HG03439 (cell line): ENCODE results near the gene LMCD1.

Experiments
- ATAC-seq: cut with Tn5 transposase; IDR thresholded peaks from one replicate; pipeline ENCODE4 v1.9.1; 2021; ENCODE audit warnings: mild to moderate bottlenecking, moderate library complexity; ENCODE audit not compliant: unreplicated experiment

The LMCD1 gene

GRCh38 chr3:8501371-8502131, at the start of gene LMCD1:
TSS of gene LMCD1 (plus strand) at chr3:8501823. CDS start at chr3:8501939, 116 bp downstream.
- peak; percentile 96 for ATAC-seq

DNA sequence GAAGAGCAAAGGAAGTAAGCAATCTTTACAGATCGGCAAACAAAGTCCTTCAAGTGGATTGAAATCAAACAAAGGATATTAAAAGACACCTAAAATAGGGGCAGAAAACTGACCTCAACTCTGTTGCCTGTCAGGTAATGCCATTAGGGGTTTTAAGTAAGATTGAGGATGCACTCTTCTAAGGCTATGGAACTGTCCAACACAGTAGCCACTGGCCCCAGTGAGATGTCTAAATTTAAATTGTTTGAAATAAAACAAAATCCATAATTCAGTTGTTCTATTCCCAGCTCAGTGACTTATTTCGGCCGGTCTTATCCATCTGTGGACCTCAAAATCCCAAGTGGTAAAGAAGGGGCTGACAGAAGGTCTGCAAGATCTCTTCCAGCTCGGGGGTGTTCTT, 49.5 kb upstream of the LMCD1 start:
- no peak for ATAC-seq

GRCh38 chr3:8453153-8453552, 48.5 kb upstream of the LMCD1 start:
- no peak for ATAC-seq

- ATAC-seq = no peak
Measured at GRCh38 chr3:8455526-8456411, 45.9 kb upstream of the LMCD1 start.

DNA sequence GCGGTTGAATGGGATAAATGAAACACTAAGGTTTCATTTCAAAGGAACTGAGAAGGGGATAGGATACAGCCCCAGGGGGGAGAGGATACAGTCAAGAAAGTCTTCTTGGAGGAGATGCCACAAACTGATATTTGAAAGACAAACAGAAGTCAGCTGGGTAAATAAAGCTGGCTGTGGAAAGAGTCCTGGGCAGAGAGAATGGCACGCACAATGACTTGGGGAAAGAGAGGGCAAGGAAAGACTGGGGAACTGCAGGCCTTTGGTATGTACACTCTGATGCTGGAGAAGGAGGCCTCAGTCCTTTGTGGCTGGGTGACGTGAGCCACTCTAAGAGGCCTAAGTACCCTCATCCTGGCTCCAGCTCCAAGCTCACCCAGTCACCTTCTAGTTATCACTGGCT, 45.2 kb upstream of the LMCD1 start:
- ATAC-seq = no peak

DNA sequence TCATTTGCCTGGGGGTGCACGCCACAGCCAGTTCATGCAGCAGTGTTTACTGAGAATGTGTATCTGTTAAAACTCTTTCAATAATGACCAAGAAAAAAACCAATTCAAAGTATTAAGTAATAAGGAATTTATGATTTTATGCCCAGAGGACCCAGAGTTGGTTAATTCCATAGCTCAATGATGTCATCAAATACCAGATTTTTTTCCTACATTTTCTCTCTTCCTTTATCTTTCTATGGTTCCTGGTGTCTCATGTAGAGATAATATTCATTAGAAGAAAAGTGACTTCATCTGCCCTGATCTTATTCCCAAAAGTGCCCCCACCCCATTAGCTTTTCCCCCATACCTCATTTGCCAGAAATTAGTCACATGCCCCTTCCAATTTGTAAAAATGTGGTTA, 44.6 kb upstream of the LMCD1 start:
- no peak for ATAC-seq

- no peak for ATAC-seq
Measured at GRCh38 chr3:8458238-8458661, 43.4 kb upstream of the LMCD1 start.

GRCh38 chr3:8458711-8459110, 42.9 kb upstream of the LMCD1 start:
- ATAC-seq = no peak

DNA sequence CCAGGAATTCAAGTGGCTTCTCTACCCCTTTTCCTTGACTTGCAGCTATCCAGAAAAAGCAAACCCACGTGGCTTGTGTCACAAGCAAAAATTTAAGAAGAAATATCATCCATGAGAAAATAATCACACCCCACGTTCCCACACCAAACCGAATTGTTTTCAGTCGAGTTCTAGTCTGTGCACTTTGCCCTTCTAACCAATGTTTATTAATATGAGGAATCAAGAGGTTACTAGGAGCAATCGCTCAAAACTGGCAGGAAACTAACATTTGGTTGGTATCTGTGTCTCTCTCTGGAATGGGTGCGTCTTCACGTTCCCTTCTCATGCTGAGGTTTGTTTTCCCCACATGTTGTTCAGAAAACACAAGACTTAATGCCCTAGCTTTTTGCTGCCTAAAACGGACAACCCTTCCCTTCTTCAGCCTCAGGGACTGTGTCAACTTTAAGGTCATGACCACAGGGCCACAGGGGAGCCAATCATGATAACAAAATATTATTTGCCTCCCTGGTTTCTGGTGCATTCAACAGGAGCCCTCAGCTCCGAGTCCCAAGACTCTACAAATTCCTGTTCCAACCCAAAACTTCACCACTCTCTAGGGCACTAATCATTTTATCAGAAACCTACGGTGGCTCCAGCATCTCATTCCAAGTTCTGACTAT, 41.4 kb upstream of the LMCD1 start:
- ATAC-seq = no peak

DNA sequence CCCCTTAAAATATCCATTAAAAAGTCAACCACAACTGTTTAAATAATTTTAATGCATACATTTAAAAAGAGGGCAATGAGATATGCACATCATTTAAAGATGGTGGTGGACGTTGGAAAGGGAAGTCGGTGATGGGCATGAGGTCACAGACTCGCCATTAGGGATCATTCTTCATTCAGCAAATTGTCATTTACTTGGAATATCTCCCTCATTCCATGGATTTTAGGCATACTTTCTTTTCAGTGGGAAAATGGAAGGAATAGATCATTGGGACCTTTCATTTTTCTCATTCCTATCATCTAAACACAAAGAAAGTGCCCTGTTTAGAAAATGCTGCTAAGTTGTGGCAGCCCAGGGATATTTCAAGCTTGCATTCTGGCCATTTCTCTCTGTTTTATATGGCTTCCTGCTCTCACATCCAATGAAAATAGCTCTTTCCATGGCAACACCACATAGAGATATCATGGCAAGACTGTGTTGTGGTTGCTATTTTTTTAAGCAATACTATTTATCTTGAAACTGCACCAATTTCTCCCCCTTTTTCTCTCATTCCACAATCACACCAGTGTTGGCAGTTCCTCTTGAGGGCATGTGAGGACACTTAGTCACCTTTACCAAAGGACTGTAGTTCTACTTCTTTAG, 40.7 kb upstream of the LMCD1 start:
- ATAC-seq = no peak

DNA sequence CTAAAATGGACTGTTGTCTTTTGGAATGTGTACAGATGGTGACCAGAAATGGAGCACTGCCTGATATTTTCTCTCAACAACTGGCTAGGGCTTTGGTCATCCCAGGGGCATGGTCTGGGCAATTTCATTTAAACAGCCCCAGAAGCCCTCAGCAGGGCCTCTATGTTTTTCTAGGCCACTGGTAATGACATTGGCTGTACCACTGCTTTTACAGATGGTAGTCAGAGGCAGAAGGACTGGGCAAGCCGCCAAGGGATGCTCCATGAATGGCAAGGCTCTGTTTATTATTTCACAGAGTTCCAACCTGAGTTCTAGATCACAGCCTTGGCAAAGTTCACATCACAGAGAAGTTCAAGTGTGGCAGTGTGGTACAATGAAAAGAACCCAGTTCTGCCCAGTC, 37.0 kb upstream of the LMCD1 start:
- ATAC-seq = no peak

GRCh38 chr3:8466526-8466925, 35.1 kb upstream of the LMCD1 start:
- no peak for ATAC-seq

DNA sequence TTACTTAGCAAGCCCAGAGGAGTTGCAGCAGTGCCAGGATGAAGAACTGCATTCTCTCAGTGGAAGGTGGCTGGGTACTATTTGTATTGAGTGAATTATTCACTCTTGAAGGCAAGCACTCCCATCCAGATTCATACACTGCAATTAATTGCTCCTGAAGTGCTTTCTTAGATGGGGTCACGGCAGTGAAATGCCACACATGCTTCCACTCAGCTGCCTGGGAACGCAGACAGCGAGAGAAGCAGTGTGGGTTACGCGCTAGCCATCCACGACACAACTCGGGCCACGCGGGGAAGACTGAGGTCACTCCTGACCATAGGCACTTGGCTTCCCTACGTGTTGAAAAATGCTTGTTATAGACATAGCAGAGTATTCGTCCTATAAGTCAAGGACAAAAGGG, 30.8 kb upstream of the LMCD1 start:
- no peak for ATAC-seq

- ATAC-seq = no peak
Measured at GRCh38 chr3:8472549-8472948, 29.1 kb upstream of the LMCD1 start.

GRCh38 chr3:8473029-8473428, 28.6 kb upstream of the LMCD1 start:
- ATAC-seq = no peak

- no peak for ATAC-seq
Measured at GRCh38 chr3:8473990-8474389, 27.6 kb upstream of the LMCD1 start.

DNA sequence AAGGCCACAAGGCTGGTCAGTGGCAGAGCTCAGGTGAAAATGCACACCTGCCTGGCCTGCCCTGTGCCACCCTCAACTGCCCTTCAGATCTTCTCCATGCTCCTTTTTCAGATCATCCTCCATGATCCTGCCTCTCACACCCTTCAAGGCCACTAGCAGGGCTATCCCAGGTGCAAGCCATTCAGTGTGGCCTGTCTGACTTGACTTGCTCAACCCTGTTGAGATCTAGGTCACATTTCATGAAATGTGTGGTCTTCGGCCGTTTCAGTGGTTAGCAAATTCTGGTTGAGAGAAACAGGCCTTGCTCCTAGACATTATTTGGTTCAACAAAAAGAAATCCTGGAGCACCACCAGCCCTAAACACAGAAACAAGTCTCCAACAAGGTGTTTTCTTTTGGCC, 26.6 kb upstream of the LMCD1 start:
- ATAC-seq = no peak

GRCh38 chr3:8480699-8481098, 20.9 kb upstream of the LMCD1 start:
- ATAC-seq = no peak

DNA sequence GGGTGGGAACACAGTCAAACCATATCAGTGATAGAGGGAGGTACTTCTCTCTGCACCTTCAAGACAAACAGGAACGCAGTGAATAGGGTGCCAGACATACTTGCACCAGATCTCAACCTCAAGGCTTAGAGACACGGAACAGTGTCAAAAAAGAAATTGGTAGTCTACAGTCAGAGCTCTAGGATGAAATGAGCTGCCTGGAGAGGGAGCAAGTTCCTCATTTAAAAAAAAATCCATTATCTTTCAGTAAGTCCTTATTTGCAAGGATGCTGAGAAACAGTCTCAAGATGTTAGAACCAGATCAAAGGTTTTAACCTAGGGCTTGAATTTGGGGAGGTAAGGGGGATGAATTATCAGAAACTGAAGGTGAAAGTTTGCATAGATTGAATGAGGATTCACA, 20.2 kb upstream of the LMCD1 start:
- ATAC-seq = no peak

DNA sequence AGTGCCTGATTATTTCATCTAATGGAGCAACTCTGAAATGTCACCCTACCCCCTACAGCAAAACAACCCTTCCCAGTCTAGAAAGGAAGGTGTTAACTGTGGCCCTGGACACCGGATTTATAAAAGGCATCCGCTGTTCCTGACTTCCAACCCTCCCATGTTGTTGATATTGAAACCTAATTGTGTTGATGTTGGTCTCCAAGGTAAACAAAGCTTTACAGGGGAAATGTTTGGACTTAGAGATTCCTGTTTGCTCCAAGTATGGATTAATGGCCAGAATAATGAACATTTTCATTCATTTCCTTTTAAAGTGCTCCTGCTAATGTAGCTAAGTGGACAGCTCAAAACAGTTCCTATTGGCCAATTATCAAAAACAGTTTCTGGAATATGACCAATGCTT, 19.4 kb upstream of the LMCD1 start:
- ATAC-seq = no peak
